Gastroesophageal sphincter (tissue), 3 donors: ENCODE results near the gene S100A16.

ENCODE experiments used
- CTCF ChIP-seq, 4 experiments: fragments of 200-600 bp in 2 of 4; fragments of 450-650 bp in 2 of 4; sonication (generic) in 1 of 4; IDR thresholded peaks; one replicate each; pipeline ENCODE4 v1.5.1; 2017 to 2019; ENCODE audit warnings: antibody characterized with exemption in 4 of 4, mild to moderate bottlenecking in 2 of 4, moderate library complexity in 2 of 4
- POLR2A ChIP-seq, 2 donors: fragments of 450-650 bp; IDR thresholded peaks; one replicate each; pipeline ENCODE4 v1.6.1; 2017; ENCODE audit warnings: antibody characterized with exemption in 2 of 2, mild to moderate bottlenecking in 2 of 2, moderate library complexity in 1 of 2
- POLR2AphosphoS5 ChIP-seq: sonication (generic); formaldehyde crosslinking; IDR thresholded peaks from one replicate; pipeline ENCODE4 v1.6.1; 2017; ENCODE audit warnings: antibody characterized with exemption

- TF ChIP-seq POLR2A (IDR thresholded peaks at IDR 0.05) (no peak), CTCF (IDR thresholded peaks at IDR 0.05) (no peak), POLR2AphosphoS5 (no peak)
Measured at GRCh38 chr1:153648000-153648643, 35.2 kb upstream of the S100A16 start.
